MM.1S (cell line): ENCODE measurements around the gene MMP13.

Experiments used
- DNase-seq: peaks from one replicate; pipeline ENCODE4 v3.0.0-alpha.2; 2015
- H2AFZ ChIP-seq: fragments of 300-600 bp; sonication (generic); 2 replicates; pipeline ENCODE4 v1.6.0; 2016; ENCODE audit warnings: antibody characterized with exemption, low read length
- H3F3A ChIP-seq: fragments of 300-600 bp; sonication (generic); 2 replicates; pipeline ENCODE4 v1.6.1; 2016; ENCODE audit warnings: mild to moderate bottlenecking, antibody characterized with exemption, low read length, moderate library complexity, mixed read lengths; ENCODE audit not compliant: insufficient read depth
- H3K27ac ChIP-seq: fragments of 300-600 bp; sonication (generic); 2 replicates; pipeline ENCODE4 v1.5.1; 2016; ENCODE audit warnings: mild to moderate bottlenecking, low read length
- H3K27me3 ChIP-seq: fragments of 300-600 bp; sonication (generic); replicated peaks from 2 replicates; pipeline ENCODE4 v1.6.0; 2016; ENCODE audit warnings: low read length; ENCODE audit not compliant: insufficient read depth
- H3K36me3 ChIP-seq: fragments of 300-600 bp; sonication (generic); replicated peaks from 2 replicates; pipeline ENCODE4 v1.6.1; 2016; ENCODE audit warnings: mild to moderate bottlenecking, low read length, mixed read lengths; ENCODE audit not compliant: insufficient read depth
- H3K4me1 ChIP-seq: fragments of 300-600 bp; sonication (generic); 2 replicates; pipeline ENCODE4 v1.6.1; 2016; ENCODE audit warnings: low read length, mixed read lengths
- H3K4me2 ChIP-seq: fragments of 300-600 bp; sonication (generic); 2 replicates; pipeline ENCODE4 v1.6.0; 2016; ENCODE audit warnings: low read depth, low read length
- H3K4me3 ChIP-seq: fragments of 300-600 bp; sonication (generic); 2 replicates; pipeline ENCODE4 v1.5.1; 2016; ENCODE audit warnings: low read length, mixed read lengths
- H3K79me2 ChIP-seq: fragments of 300-600 bp; sonication (generic); 2 replicates; pipeline ENCODE4 v1.6.1; 2016; ENCODE audit warnings: mixed run types, low read length, mixed read lengths
- H3K9ac ChIP-seq: fragments of 300-600 bp; sonication (generic); 2 replicates; pipeline ENCODE4 v1.6.1; 2016; ENCODE audit warnings: low read length, mixed read lengths
- H3K9me2 ChIP-seq: fragments of 300-600 bp; sonication (generic); replicated peaks from 2 replicates; pipeline ENCODE4 v1.6.1; 2016; ENCODE audit warnings: mild to moderate bottlenecking, low read length, mixed read lengths; ENCODE audit not compliant: insufficient read depth
- H3K9me3 ChIP-seq: fragments of 300-600 bp; sonication (generic); replicated peaks from 2 replicates; pipeline ENCODE4 v1.6.1; 2016; ENCODE audit warnings: mild to moderate bottlenecking, low read length, mixed read lengths; ENCODE audit not compliant: insufficient read depth
- H4K20me1 ChIP-seq: fragments of 300-600 bp; sonication (generic); 2 replicates; pipeline ENCODE4 v1.6.1; 2016; ENCODE audit warnings: mild to moderate bottlenecking, low read length, moderate library complexity, mixed read lengths; ENCODE audit not compliant: insufficient read depth
- CTCF ChIP-seq: fragments of 300-600 bp; sonication (generic); IDR thresholded peaks from 2 replicates; pipeline ENCODE4 v1.5.1; 2016; ENCODE audit warnings: antibody characterized with exemption, low read length, mixed read lengths
- EZH2 ChIP-seq: fragments of 300-600 bp; sonication (generic); optimal IDR thresholded peaks from 2 replicates; pipeline ENCODE3; 2017; ENCODE audit warnings: low read depth, mild to moderate bottlenecking, antibody characterized with exemption, low read length, mixed read lengths
- EZH2phosphoT487 ChIP-seq: fragments of 300-600 bp; sonication (generic); IDR thresholded peaks from 2 replicates; pipeline ENCODE4 v1.6.1; 2018; ENCODE audit warnings: antibody characterized with exemption, low read length

The MMP13 gene

GRCh38 chr11:102990145-102990544 is 34.6 kb upstream of the MMP13 start:
- Histone ChIP-seq H3K36me3 (no peaks in the 10 kb centered on the region), H3K9ac (no peak overlapping the region), H3K4me3 (no peak overlapping the region), H3F3A (no peaks in the 10 kb centered on the region), H3K27ac (no peak overlapping the region), H3K27me3 (no peaks in the 10 kb centered on the region), H4K20me1 (no peaks in the 10 kb centered on the region), H3K9me3 (no peaks in the 10 kb centered on the region), H3K4me1 (no peaks in the 10 kb centered on the region), H3K4me2 (no peak overlapping the region), H3K9me2 (no peaks in the 10 kb centered on the region), H3K79me2 (no peaks in the 10 kb centered on the region), H2AFZ (no peak overlapping the region)
- DNase-seq: no peak
- TF ChIP-seq CTCF (no peak), EZH2 (no peak), EZH2phosphoT487 (no peak)

GRCh38 chr11:102989379-102990047 is 34.0 kb upstream of the MMP13 start:
- H3K9me3 ChIP-seq: no peaks in the 10 kb centered on the region
- H2AFZ ChIP-seq: no peak overlapping the region
- DNase-seq: no peak
- H4K20me1 ChIP-seq: no peaks in the 10 kb centered on the region
- H3K4me2 ChIP-seq: no peak overlapping the region
- no peak overlapping the region for H3K9ac ChIP-seq
- no peaks in the 10 kb centered on the region for H3K4me1 ChIP-seq
- H3K79me2 ChIP-seq: no peaks in the 10 kb centered on the region
- H3F3A ChIP-seq: no peaks in the 10 kb centered on the region
- no peaks in the 10 kb centered on the region for H3K27me3 ChIP-seq
- H3K36me3 ChIP-seq: no peaks in the 10 kb centered on the region
- H3K4me3 ChIP-seq: no peak overlapping the region
- TF ChIP-seq EZH2phosphoT487: no peak
- no peak for TF ChIP-seq EZH2
- TF ChIP-seq CTCF: no peak
- no peaks in the 10 kb centered on the region for H3K9me2 ChIP-seq
- H3K27ac ChIP-seq: no peak overlapping the region

DNA sequence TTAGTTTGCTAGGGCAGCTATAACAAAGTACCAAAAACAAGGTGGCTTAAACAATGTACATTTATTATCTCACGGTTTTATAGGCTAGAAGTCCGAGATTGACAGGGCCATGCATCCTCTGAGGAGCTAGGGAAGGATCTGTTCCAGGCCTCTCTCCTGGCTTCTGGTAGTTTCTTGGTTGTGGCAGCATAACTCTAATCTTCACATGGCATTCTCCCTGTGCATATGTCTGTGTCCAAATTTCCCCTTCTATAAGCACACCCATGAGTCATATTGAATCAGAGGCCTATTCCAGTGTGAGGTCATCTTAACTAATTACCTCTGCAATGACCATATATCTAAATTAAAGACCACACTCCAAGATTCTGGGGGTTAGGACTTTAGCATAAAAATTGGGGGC is 31.3 kb upstream of the MMP13 start:
- H2AFZ ChIP-seq: no peak overlapping the region
- no peak overlapping the region for H3K4me2 ChIP-seq
- no peak for DNase-seq
- H3K36me3 ChIP-seq: no peaks in the 10 kb centered on the region
- no peaks in the 10 kb centered on the region for H3K9me2 ChIP-seq
- H3K4me3 ChIP-seq: no peak overlapping the region
- H4K20me1 ChIP-seq: no peaks in the 10 kb centered on the region
- H3K79me2 ChIP-seq: no peaks in the 10 kb centered on the region
- no peaks in the 10 kb centered on the region for H3K27me3 ChIP-seq
- no peaks in the 10 kb centered on the region for H3F3A ChIP-seq
- TF ChIP-seq EZH2phosphoT487 (no peak), EZH2 (no peak), CTCF (no peak)
- H3K27ac ChIP-seq: no peak overlapping the region
- no peak overlapping the region for H3K9ac ChIP-seq
- peaks cover 4% of the 10 kb centered on the region for H3K4me1 ChIP-seq
- no peaks in the 10 kb centered on the region for H3K9me3 ChIP-seq
